GM10248 (cell line): ENCODE data around the gene RAPGEF2.
A peak's percentile ranks its signal among the peaks of the same experiment; 100 is the strongest.

Experiments used
- CTCF ChIA-PET: fragments of 300-600 bp; sonication (Branson Sonifier 250); formaldehyde crosslinking; extraction: SDS; loops from one replicate; lab custom pipeline; 2021; ENCODE audit warnings: antibody characterized with exemption; lab: Yijun Ruan, JAX
- POLR2A ChIA-PET: fragments of 350-650 bp; sonication (Branson Sonifier 250); formaldehyde crosslinking; extraction: SDS; loops from one replicate; lab custom pipeline; 2020; ENCODE audit warnings: antibody characterized with exemption; lab: Yijun Ruan, JAX
- DNase-seq: peaks from one replicate; pipeline ENCODE4 v3.0.0; 2012; ENCODE audit errors: extremely low spot score
- CTCF ChIP-seq: IDR thresholded peaks from 2 replicates; pipeline ENCODE4 v1.5.1; 2012; ENCODE audit warnings: mild to moderate bottlenecking, low read depth; ENCODE audit errors: extremely low read depth, missing control alignments, control extremely low read depth

Gene RAPGEF2

GRCh38 chr4:159097785-159098184 is 5.1 kb upstream of the RAPGEF2 start:
- no peak for DNase-seq
- ChIA-PET CTCF (interaction anchor here (1.4 to 2.3 kb wide), 4 partner anchors 11 to 105 kb away, joined by 3 to 7 read pairs (median 4); no protein-coding TSS in a partner anchor), POLR2A (no interaction called here)
- no peak for TF ChIP-seq CTCF

GRCh38 chr4:159098482-159099127 is 4.3 kb upstream of the RAPGEF2 start:
- TF ChIP-seq CTCF: no peak
- no peak for DNase-seq
- ChIA-PET POLR2A (no interaction called here), CTCF (interaction anchor here (1.4 to 2.3 kb wide), 5 partner anchors 12 to 104 kb away, joined by 3 to 7 read pairs (median 4); no protein-coding TSS in a partner anchor)

GRCh38 chr4:159101988-159102621 is 774 bp upstream of the RAPGEF2 start:
- POLR2A ChIA-PET: no interaction called here
- TF ChIP-seq CTCF: no peak
- CTCF ChIA-PET: interaction anchor here (0.9 kb wide), 1 partner anchor 11 kb away, joined by 3 read pairs; no protein-coding TSS in a partner anchor
- no peak for DNase-seq

- no peak for TF ChIP-seq CTCF
- ChIA-PET CTCF (no interaction called here), POLR2A (no interaction called here)
- peak; percentile 46 for DNase-seq
Measured at GRCh38 chr4:159103384-159103990, 608 bp downstream of the RAPGEF2 start.

- ChIA-PET POLR2A (no interaction called here), CTCF (interaction anchor here (1.6 kb wide), 1 partner anchor 97 kb away, joined by 5 read pairs; no protein-coding TSS in a partner anchor)
- no peak for DNase-seq
- no peak for TF ChIP-seq CTCF
Measured at GRCh38 chr4:159104694-159105414, 2.0 kb downstream of the RAPGEF2 start.

- POLR2A ChIA-PET: no interaction called here
- CTCF ChIA-PET: interaction anchor here (1.5 to 1.7 kb wide), 2 partner anchors 19 to 26 kb away, joined by 4 to 5 read pairs; no protein-coding TSS in a partner anchor
- no peak for TF ChIP-seq CTCF
- peak; percentile 60 for DNase-seq
Measured at GRCh38 chr4:159105761-159106243, 2.9 kb downstream of the RAPGEF2 start.
